ENCODE data around the gene NELFA.
"Not testable (repeated sequence)": the region's sequence is repeated elsewhere in the genome, so short reads cannot be mapped to it uniquely, and the experiment has no call there.

NELFA gene

GRCh38 chr4:2040391-2041238 lies 31.8 kb upstream of the NELFA start:
- DNase-seq = peak; percentile 13

- no peak for DNase-seq
Measured at GRCh38 chr4:2036866-2037265, 28.1 kb upstream of the NELFA start.

- no peak for DNase-seq
Measured at GRCh38 chr4:2036327-2036726, 27.6 kb upstream of the NELFA start.

- not testable (repeated sequence) for DNase-seq
Measured at GRCh38 chr4:2031161-2031560, 22.4 kb upstream of the NELFA start.

- DNase-seq = not testable (repeated sequence)
Measured at GRCh38 chr4:2027120-2027519, 18.3 kb upstream of the NELFA start.

GRCh38 chr4:2025817-2026216 lies 17.0 kb upstream of the NELFA start:
- no peak for DNase-seq

- no peak for DNase-seq
Measured at GRCh38 chr4:2024683-2025082, 15.9 kb upstream of the NELFA start.

GRCh38 chr4:2021358-2022018 lies 12.7 kb upstream of the NELFA start:
- not testable (repeated sequence) for DNase-seq

- no peak for DNase-seq
Measured at GRCh38 chr4:2015008-2015407, 6.2 kb upstream of the NELFA start.

- no peak for DNase-seq
Measured at GRCh38 chr4:2011583-2011982, 2.8 kb upstream of the NELFA start.

- peak; percentile 71 for DNase-seq
Measured at GRCh38 chr4:2009651-2010233, 968 bp upstream of the NELFA start.

GRCh38 chr4:2008671-2008920 lies 178 bp downstream of the NELFA start:
- DNase-seq = no peak

- peak; percentile 4 for DNase-seq
Measured at GRCh38 chr4:2007804-2008670, 737 bp downstream of the NELFA start.

- DNase-seq = no peak
Measured at GRCh38 chr4:2006956-2007653, 1.7 kb downstream of the NELFA start.

- no peak for DNase-seq
Measured at GRCh38 chr4:2006367-2006766, 2.4 kb downstream of the NELFA start.

GRCh38 chr4:2003361-2003760 lies 5.4 kb downstream of the NELFA start:
- DNase-seq = not testable (repeated sequence)

- DNase-seq = not testable (repeated sequence)
Measured at GRCh38 chr4:1999308-1999707, 9.5 kb downstream of the NELFA start.

GRCh38 chr4:1998296-1998695 lies 10.5 kb downstream of the NELFA start:
- DNase-seq = no peak

- no peak for DNase-seq
Measured at GRCh38 chr4:1997712-1998111, 11.1 kb downstream of the NELFA start.

- no peak for DNase-seq
Measured at GRCh38 chr4:1996866-1997611, 11.7 kb downstream of the NELFA start.

GRCh38 chr4:1994938-1995337 lies 13.8 kb downstream of the NELFA start:
- no peak for DNase-seq
